H9 (cell line): Measurements from ENCODE around the gene CYP2W1. TPM values are rescaled to one million over a fixed set of nuclear protein-coding genes. Genes with fewer than 3 reads are reported as not detected.
A peak's percentile ranks its signal among the peaks of the same experiment; 100 is the strongest.
"Not testable (repeated sequence)": the region's sequence is repeated elsewhere in the genome, so short reads cannot be mapped to it uniquely, and the experiment has no call there.

Experiments used
- DNase-seq: peaks from one replicate; pipeline ENCODE4 v3.0.0-alpha.2; 2017
- H2AFZ ChIP-seq: one replicate; pipeline ENCODE4 v1.6.1; 2013; ENCODE audit warnings: mild to moderate bottlenecking, low read length, control low read depth, moderate library complexity
- H2AK5ac ChIP-seq: 2 replicates; pipeline ENCODE4 v1.6.1; 2013; ENCODE audit warnings: low read length, control low read depth, mixed read lengths; ENCODE audit not compliant: insufficient read length
- H2BK120ac ChIP-seq: one replicate; pipeline ENCODE4 v1.6.1; 2013; ENCODE audit warnings: low read depth, mild to moderate bottlenecking, low read length, control low read depth, inconsistent platforms; ENCODE audit not compliant: poor library complexity, severe bottlenecking
- H2BK12ac ChIP-seq: 2 replicates; pipeline ENCODE4 v1.6.1; 2013; ENCODE audit warnings: low read length, control low read depth, mixed read lengths, low read depth; ENCODE audit not compliant: insufficient read length
- H2BK15ac ChIP-seq: 2 replicates; pipeline ENCODE4 v1.6.1; 2013; ENCODE audit warnings: low read depth, low read length, control low read depth
- H2BK20ac ChIP-seq: one replicate; pipeline ENCODE4 v1.6.1; 2013; ENCODE audit warnings: low read depth, mild to moderate bottlenecking, low read length, control low read depth, inconsistent platforms; ENCODE audit not compliant: poor library complexity, severe bottlenecking
- H2BK5ac ChIP-seq: 2 replicates; pipeline ENCODE4 v1.6.1; 2013; ENCODE audit warnings: low read length, control low read depth, mixed read lengths; ENCODE audit not compliant: insufficient read length
- H3K14ac ChIP-seq: 2 replicates; pipeline ENCODE4 v1.6.1; 2013; ENCODE audit warnings: low read length, control low read depth; ENCODE audit not compliant: insufficient read depth
- H3K18ac ChIP-seq: 2 replicates; pipeline ENCODE4 v1.6.1; 2013; ENCODE audit warnings: low read depth, mild to moderate bottlenecking, mixed read lengths, low read length, control low read depth; ENCODE audit not compliant: insufficient read length
- H3K23ac ChIP-seq: 2 replicates; pipeline ENCODE4 v1.6.1; 2013; ENCODE audit warnings: low read length, control low read depth, mixed read lengths, low read depth; ENCODE audit not compliant: insufficient read length
- H3K23me2 ChIP-seq: 2 replicates; pipeline ENCODE4 v1.6.1; 2013; ENCODE audit warnings: low read depth, mild to moderate bottlenecking, mixed read lengths, low read length, control low read depth; ENCODE audit not compliant: insufficient read length, poor library complexity, severe bottlenecking
- H3K27ac ChIP-seq: 2 replicates; pipeline ENCODE4 v1.5.1; 2013; ENCODE audit warnings: low read length, control low read depth, mixed read lengths, low read depth; ENCODE audit not compliant: insufficient read length
- H3K27me3 ChIP-seq: 2 replicates; pipeline ENCODE4 v1.6.1; 2013; ENCODE audit warnings: low read length, control low read depth, inconsistent platforms; ENCODE audit not compliant: insufficient read depth
- H3K4ac ChIP-seq: 2 replicates; pipeline ENCODE4 v1.6.1; 2013; ENCODE audit warnings: low read depth, mild to moderate bottlenecking, control low read depth, inconsistent platforms, low read length, moderate library complexity
- H3K4me1 ChIP-seq: 2 replicates; pipeline ENCODE4 v1.6.1; 2013; ENCODE audit warnings: low read length, control low read depth, inconsistent platforms; ENCODE audit not compliant: insufficient read depth
- H3K4me2 ChIP-seq: 2 replicates; pipeline ENCODE4 v1.6.1; 2013; ENCODE audit warnings: low read length, control low read depth, mixed read lengths; ENCODE audit not compliant: insufficient read length, insufficient read depth
- H3K56ac ChIP-seq: 2 replicates; pipeline ENCODE4 v1.6.1; 2013; ENCODE audit warnings: low read depth, mild to moderate bottlenecking, mixed read lengths, low read length, control low read depth; ENCODE audit not compliant: insufficient read length
- H3K79me1 ChIP-seq: 2 replicates; pipeline ENCODE4 v1.6.1; 2013; ENCODE audit warnings: low read depth, mild to moderate bottlenecking, moderate library complexity, low read length, control low read depth, inconsistent platforms; ENCODE audit not compliant: insufficient read depth, poor library complexity, severe bottlenecking
- H3K79me2 ChIP-seq: 2 replicates; pipeline ENCODE4 v1.6.1; 2013; ENCODE audit warnings: low read length, control low read depth, inconsistent platforms; ENCODE audit not compliant: insufficient read depth
- H3K9ac ChIP-seq: 2 replicates; pipeline ENCODE4 v1.6.1; 2013; ENCODE audit warnings: low read length, control low read depth, mixed read lengths; ENCODE audit not compliant: insufficient read length; ENCODE audit errors: extremely low read depth
- H3K9me3 ChIP-seq: one replicate; pipeline ENCODE4 v1.6.1; 2013; ENCODE audit warnings: low read depth, low read length, inconsistent platforms; ENCODE audit not compliant: control insufficient read depth
- H3T11ph ChIP-seq: one replicate; pipeline ENCODE4 v1.6.1; 2013; ENCODE audit warnings: mild to moderate bottlenecking, low read length, control low read depth, inconsistent platforms
- H4K20me1 ChIP-seq: one replicate; pipeline ENCODE4 v1.6.1; 2013; ENCODE audit not compliant: control insufficient read depth, insufficient read length, insufficient read depth
- H4K5ac ChIP-seq: 2 replicates; pipeline ENCODE4 v1.6.1; 2013; ENCODE audit warnings: low read depth, mild to moderate bottlenecking, mixed read lengths, low read length, control low read depth; ENCODE audit not compliant: insufficient read length
- H4K8ac ChIP-seq: replicated peaks from 2 replicates; pipeline ENCODE4 v1.6.1; 2013; ENCODE audit warnings: low read length, control low read depth, mixed read lengths, low read depth; ENCODE audit not compliant: insufficient read length
- H4K91ac ChIP-seq: 2 replicates; pipeline ENCODE4 v1.6.1; 2013; ENCODE audit warnings: low read depth, mild to moderate bottlenecking, moderate library complexity, mixed read lengths, low read length, control low read depth; ENCODE audit not compliant: insufficient read length
- H3K27ac Mint-ChIP-seq, 3 experiments: 2 replicates in 2 of 3; 3 replicates in 1 of 3; pipeline ENCODE4 v1.8.0; 2020 to 2021; ENCODE audit warnings: mixed read lengths in 3 of 3, mild to moderate bottlenecking in 1 of 3, moderate library complexity in 1 of 3
- H3K27me3 Mint-ChIP-seq: 2 replicates; pipeline ENCODE4 v1.8.0; 2021; ENCODE audit warnings: low read depth, mild to moderate bottlenecking, moderate library complexity, mixed read lengths
- H3K36me3 Mint-ChIP-seq, 3 experiments: 2 replicates in 2 of 3; 3 replicates in 1 of 3; pipeline ENCODE4 v1.8.0; 2020 to 2021; ENCODE audit warnings: low read depth in 3 of 3, mixed read lengths in 3 of 3; ENCODE audit not compliant: insufficient read depth in 1 of 3
- H3K4me1 Mint-ChIP-seq, 2 experiments: 2 replicates each; pipeline ENCODE4 v1.8.0; 2020; ENCODE audit warnings: mixed read lengths in 2 of 2
- H3K4me3 Mint-ChIP-seq, 2 experiments: 2 replicates in 1 of 2; 3 replicates in 1 of 2; pipeline ENCODE4 v1.8.0; 2020 to 2021; ENCODE audit warnings: mild to moderate bottlenecking in 2 of 2, mixed read lengths in 2 of 2, moderate library complexity in 1 of 2
- H3K9me3 Mint-ChIP-seq, 2 experiments: 2 replicates in 1 of 2; 3 replicates in 1 of 2; pipeline ENCODE4 v1.8.0; 2020; ENCODE audit warnings: mild to moderate bottlenecking in 2 of 2, mixed read lengths in 2 of 2, moderate library complexity in 1 of 2
- WGBS: extraction: QIAGEN DNeasy Blood & Tissue Kit; methylation state at CpG from one replicate; pipeline ENCODE4 v1.1.7; 2013; ENCODE audit warnings: missing lambda C conversion rate, low lambda C conversion rate, mixed read lengths; ENCODE audit not compliant: insufficient read length; ENCODE audit errors: extremely low coverage; 5-methylcytosine and 5-hydroxymethylcytosine counted together
- total RNA-seq: library from RNA; stranded (reverse); gene quantifications from 2 replicates; pipeline ENCODE4 v1.2.1, GENCODE V29; 2021
- TF ChIP-seq, protein P1 (sequence below): fragments of 200-600 bp; sonication (generic); conservative IDR thresholded peaks from 3 replicates; pipeline ENCODE4 v1.8.0; 2021; ENCODE audit warnings: antibody characterized with exemption, mild to moderate bottlenecking

CYP2W1 gene
- total RNA-seq, 1 experiment from 2014 or later, result not detected

DNA sequence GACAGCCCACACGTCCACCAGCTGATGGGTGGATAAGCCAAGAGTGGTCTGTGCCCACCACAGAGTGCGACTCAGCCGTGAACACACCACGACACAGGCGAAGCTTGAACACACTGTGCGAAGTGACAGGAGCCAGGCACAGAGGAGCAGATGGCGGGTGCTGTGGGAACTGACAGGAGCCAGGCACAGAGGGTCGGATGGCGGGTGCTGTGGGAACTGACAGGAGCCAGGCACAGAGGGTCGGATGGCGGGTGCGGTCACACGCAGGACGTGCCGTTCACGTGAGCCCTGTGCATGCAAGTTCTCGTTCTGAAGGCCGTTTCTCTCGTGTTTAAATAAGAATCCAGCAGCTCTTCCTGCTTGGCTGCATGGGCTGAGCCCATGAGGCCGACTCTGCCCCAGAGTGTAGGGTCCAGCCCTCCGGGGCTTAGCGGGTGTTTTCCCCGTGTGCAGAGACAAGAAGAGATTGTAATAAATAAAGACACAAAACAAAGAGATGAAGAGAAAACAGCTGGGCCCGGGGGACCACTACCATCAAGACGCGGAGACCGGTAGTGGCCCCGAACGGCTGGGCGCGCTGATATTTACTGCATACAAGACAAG is 22.6 kb upstream of the CYP2W1 start:
- Histone ChIP-seq H3K14ac (no peak overlapping the region; the same call in 1 of the 2 replicates), H3K9me3 (no peaks in the 10 kb centered on the region), H2BK5ac (no peak overlapping the region), H3K79me1 (no peaks in the 10 kb centered on the region), H3T11ph (no peak overlapping the region), H3K79me2 (no peaks in the 10 kb centered on the region), H3K9ac (no peak overlapping the region), H3K4ac (no peak overlapping the region), H3K27ac (no peak overlapping the region), H4K5ac (no peak overlapping the region), H2BK120ac (no peak overlapping the region), H2BK12ac (no peak overlapping the region), H3K23ac (no peak overlapping the region), H4K91ac (no peak overlapping the region), H4K8ac (no peak overlapping the region), H3K4me2 (no peak overlapping the region), H3K4me1 (no peaks in the 10 kb centered on the region), H2BK15ac (no peak overlapping the region), H2AK5ac (no peak overlapping the region), H2AFZ (no peak overlapping the region), H4K20me1 (no peaks in the 10 kb centered on the region), H3K23me2 (no peaks in the 10 kb centered on the region), H3K18ac (no peak overlapping the region), H3K27me3 (no peaks in the 10 kb centered on the region; the same call in 1 of the 2 replicates), H2BK20ac (no peak overlapping the region), H3K56ac (no peak overlapping the region)
- Mint-ChIP-seq H3K27ac (peak overlapping the region in 1 of 3 experiments; percentile 31; a peak in 1 of 7 replicates), H3K4me3 (no peak overlapping the region), H3K4me1 (peaks cover 12 to 18% of the 10 kb centered on the region in 2 experiments), H3K36me3 (no peaks in the 10 kb centered on the region; a peak in 1 of 7 replicates), H3K9me3 (peaks cover 0 to 3% of the 10 kb centered on the region in 2 experiments; a peak in 1 of 5 replicates), H3K27me3 (peaks cover 17% of the 10 kb centered on the region)
- no CpG with 5 or more reads among the region's 31 CpGs for WGBS
- TF ChIP-seq, protein P1, sequence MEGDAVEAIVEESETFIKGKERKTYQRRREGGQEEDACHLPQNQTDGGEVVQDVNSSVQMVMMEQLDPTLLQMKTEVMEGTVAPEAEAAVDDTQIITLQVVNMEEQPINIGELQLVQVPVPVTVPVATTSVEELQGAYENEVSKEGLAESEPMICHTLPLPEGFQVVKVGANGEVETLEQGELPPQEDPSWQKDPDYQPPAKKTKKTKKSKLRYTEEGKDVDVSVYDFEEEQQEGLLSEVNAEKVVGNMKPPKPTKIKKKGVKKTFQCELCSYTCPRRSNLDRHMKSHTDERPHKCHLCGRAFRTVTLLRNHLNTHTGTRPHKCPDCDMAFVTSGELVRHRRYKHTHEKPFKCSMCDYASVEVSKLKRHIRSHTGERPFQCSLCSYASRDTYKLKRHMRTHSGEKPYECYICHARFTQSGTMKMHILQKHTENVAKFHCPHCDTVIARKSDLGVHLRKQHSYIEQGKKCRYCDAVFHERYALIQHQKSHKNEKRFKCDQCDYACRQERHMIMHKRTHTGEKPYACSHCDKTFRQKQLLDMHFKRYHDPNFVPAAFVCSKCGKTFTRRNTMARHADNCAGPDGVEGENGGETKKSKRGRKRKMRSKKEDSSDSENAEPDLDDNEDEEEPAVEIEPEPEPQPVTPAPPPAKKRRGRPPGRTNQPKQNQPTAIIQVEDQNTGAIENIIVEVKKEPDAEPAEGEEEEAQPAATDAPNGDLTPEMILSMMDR, result no peak
- no peak for DNase-seq

DNA sequence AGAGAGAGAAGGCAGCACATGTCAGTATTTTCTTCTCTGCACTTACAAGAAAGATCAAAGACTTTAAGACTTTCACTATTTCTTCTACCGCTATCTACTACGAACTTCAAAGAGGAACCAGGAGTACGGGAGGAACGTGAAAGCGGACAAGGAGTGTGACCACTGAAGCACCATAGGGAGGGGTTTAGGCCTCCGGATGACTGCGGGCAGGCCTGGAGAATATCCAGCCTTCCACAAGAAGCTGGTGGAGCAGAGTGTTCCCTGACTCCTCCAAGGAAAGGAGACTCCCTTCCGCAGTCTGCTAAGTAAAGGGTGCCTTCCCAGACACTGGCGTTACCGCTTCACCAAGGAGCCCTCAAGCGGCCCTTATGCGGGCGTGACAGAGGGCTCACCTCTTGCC is 22.0 kb upstream of the CYP2W1 start:
- not testable (repeated sequence) for H2AK5ac ChIP-seq, DNase-seq, H3K23me2 ChIP-seq, H4K91ac ChIP-seq, H3K18ac ChIP-seq, H3K79me1 ChIP-seq, H2AFZ ChIP-seq, H3K4me1 ChIP-seq, H4K8ac ChIP-seq, H2BK15ac ChIP-seq, H3T11ph ChIP-seq, H3K27me3 ChIP-seq, H3K14ac ChIP-seq, H2BK12ac ChIP-seq, H3K79me2 ChIP-seq, H3K27ac Mint-ChIP-seq, H3K4ac ChIP-seq, H2BK120ac ChIP-seq, H3K4me2 ChIP-seq, H3K27ac ChIP-seq, H3K23ac ChIP-seq, H3K9me3 ChIP-seq, H3K4me3 Mint-ChIP-seq, H2BK5ac ChIP-seq, H3K9ac ChIP-seq, H3K36me3 Mint-ChIP-seq, H3K56ac ChIP-seq, H4K20me1 ChIP-seq, H3K9me3 Mint-ChIP-seq, H2BK20ac ChIP-seq, H4K5ac ChIP-seq
- no CpG with 5 or more reads among the region's 13 CpGs for WGBS
- Mint-ChIP-seq H3K4me1 (peaks cover 12 to 20% of the 10 kb centered on the region in 2 experiments), H3K27me3 (peaks cover 11% of the 10 kb centered on the region)
